Measurements from ENCODE around the gene ACO2. TPM values are rescaled to one million over a fixed set of nuclear protein-coding genes. Genes with fewer than 3 reads are reported as not detected.

Gene ACO2
- total RNA-seq, 1 donor, result 41.6 TPM

- H3K4me3 ChIP-seq (ENCODE audit: low read length), result no peak overlapping the region
- no peaks in the 10 kb centered on the region for H3K9me3 ChIP-seq (ENCODE audit: low read depth, low read length)
- no peaks in the 10 kb centered on the region for H3K27me3 ChIP-seq (ENCODE audit: insufficient read depth, low read length)
- H3K4me1 ChIP-seq (ENCODE audit: insufficient read depth, low read length), result peaks cover 10% of the 10 kb centered on the region
Measured at GRCh38 chr22:41521126-41521525, 52.2 kb downstream of the ACO2 start.

DNA sequence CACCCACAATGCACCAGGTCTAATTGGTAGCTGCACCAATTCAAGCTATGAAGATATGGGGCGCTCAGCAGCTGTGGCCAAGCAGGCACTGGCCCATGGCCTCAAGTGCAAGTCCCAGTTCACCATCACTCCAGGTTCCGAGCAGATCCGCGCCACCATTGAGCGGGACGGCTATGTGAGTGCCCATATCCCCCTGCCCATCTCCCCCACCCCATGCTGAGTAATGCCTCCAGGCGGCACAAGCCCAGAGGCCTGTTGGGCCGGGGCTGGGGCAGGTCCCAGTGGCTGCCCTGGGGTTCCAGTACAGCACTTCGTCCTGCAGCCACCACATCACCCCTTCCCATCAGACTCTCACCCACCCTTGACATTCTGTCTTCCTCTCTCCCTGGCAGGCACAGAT, 53.9 kb downstream of the ACO2 start:
- H3K4me3 ChIP-seq (ENCODE audit: low read length), result no peak overlapping the region
- peaks cover 10% of the 10 kb centered on the region for H3K4me1 ChIP-seq (ENCODE audit: insufficient read depth, low read length)
- H3K27me3 ChIP-seq (ENCODE audit: insufficient read depth, low read length), result no peaks in the 10 kb centered on the region
- H3K9me3 ChIP-seq (ENCODE audit: low read depth, low read length), result no peaks in the 10 kb centered on the region

- Histone ChIP-seq H3K9me3 (ENCODE audit: low read depth, low read length) (no peaks in the 10 kb centered on the region), H3K4me1 (ENCODE audit: insufficient read depth, low read length) (peaks cover 10% of the 10 kb centered on the region), H3K27me3 (ENCODE audit: insufficient read depth, low read length) (no peaks in the 10 kb centered on the region), H3K4me3 (ENCODE audit: low read length) (no peak overlapping the region)
Measured at GRCh38 chr22:41523464-41524221, 54.7 kb downstream of the ACO2 start.

- H3K9me3 ChIP-seq (ENCODE audit: low read depth, low read length), result no peaks in the 10 kb centered on the region
- peaks cover 10% of the 10 kb centered on the region for H3K4me1 ChIP-seq (ENCODE audit: insufficient read depth, low read length)
- H3K27me3 ChIP-seq (ENCODE audit: insufficient read depth, low read length), result no peaks in the 10 kb centered on the region
- H3K4me3 ChIP-seq (ENCODE audit: low read length), result no peak overlapping the region
Measured at GRCh38 chr22:41524251-41524661, 55.3 kb downstream of the ACO2 start.

DNA sequence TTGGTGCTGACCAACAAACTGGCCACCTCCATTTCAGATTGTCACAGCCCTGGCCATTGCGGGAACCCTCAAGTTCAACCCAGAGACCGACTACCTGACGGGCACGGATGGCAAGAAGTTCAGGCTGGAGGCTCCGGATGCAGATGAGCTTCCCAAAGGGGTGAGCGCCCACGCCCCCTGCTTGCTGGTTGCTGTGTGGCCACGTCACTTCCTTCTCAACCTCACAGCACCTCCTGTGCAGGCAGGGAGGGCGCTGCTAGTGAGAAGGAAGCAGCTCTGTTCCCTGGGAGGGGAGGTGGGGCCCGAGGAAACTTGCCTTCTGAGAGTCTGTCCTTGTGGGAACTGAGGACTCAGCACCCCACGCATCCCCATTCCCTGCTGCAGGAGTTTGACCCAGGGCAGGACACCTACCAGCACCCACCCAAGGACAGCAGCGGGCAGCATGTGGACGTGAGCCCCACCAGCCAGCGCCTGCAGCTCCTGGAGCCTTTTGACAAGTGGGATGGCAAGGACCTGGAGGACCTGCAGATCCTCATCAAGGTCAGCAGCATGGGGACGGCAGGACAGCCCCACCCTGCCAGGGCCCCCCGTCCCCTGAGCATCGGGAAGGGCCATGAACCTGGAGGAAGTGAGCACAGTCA, 56.0 kb downstream of the ACO2 start:
- H3K4me3 ChIP-seq (ENCODE audit: low read length), result no peak overlapping the region
- no peaks in the 10 kb centered on the region for H3K27me3 ChIP-seq (ENCODE audit: insufficient read depth, low read length)
- H3K4me1 ChIP-seq (ENCODE audit: insufficient read depth, low read length), result peaks cover 10% of the 10 kb centered on the region
- H3K9me3 ChIP-seq (ENCODE audit: low read depth, low read length), result no peaks in the 10 kb centered on the region

GRCh38 chr22:41525450-41526225, 56.7 kb downstream of the ACO2 start:
- H3K4me1 ChIP-seq (ENCODE audit: insufficient read depth, low read length), result peaks cover 10% of the 10 kb centered on the region
- no peaks in the 10 kb centered on the region for H3K27me3 ChIP-seq (ENCODE audit: insufficient read depth, low read length)
- H3K4me3 ChIP-seq (ENCODE audit: low read length), result no peak overlapping the region
- H3K9me3 ChIP-seq (ENCODE audit: low read depth, low read length), result no peaks in the 10 kb centered on the region

- Histone ChIP-seq H3K4me3 (ENCODE audit: low read length) (no peak overlapping the region), H3K4me1 (ENCODE audit: insufficient read depth, low read length) (peaks cover 10% of the 10 kb centered on the region), H3K27me3 (ENCODE audit: insufficient read depth, low read length) (no peaks in the 10 kb centered on the region), H3K9me3 (ENCODE audit: low read depth, low read length) (no peaks in the 10 kb centered on the region)
Measured at GRCh38 chr22:41526226-41526829, 57.4 kb downstream of the ACO2 start.

DNA sequence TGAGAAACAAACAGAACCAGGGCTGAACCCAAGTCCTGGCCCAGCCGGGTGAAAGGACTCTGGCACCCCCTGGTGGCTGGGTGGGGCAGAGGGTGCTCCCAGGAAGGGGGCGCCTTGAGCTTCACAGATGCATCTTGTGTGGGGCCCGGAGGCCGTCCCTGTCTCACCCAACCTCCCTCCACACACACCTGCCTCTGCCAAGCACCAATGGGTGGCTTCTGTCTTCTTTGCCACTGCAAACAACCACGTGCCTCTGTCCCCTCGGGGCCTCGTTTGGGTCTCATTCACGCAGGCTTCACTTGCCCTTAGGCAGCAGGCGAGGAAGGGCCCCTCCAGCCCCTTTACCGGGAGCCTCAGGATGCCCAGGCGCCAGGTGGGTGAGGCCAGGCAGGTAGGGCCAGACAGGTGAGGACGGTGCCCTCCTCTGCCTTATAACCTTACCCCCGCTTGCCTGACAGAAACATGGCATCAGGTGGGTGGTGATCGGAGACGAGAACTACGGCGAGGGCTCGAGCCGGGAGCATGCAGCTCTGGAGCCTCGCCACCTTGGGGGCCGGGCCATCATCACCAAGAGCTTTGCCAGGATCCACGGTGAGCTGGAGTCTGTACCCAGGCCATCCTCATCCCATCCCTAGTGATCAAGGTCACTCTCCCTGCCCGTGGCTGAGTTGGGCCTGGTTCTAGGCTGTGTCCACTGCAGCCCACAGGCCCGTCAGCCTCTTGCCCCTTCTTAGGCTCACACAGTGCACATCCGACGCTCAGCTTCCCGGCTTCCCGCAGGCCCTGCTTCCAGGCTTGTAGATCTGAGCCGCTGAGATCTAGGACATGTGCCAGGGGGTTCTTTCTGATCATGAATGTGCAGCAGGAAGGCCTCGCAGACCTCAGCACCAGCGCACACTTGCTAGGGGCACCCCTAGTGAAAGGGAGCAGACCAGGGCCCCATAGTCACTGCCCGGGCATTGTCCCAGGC, 58.2 kb downstream of the ACO2 start:
- peaks cover 10% of the 10 kb centered on the region for H3K4me1 ChIP-seq (ENCODE audit: insufficient read depth, low read length)
- H3K9me3 ChIP-seq (ENCODE audit: low read depth, low read length), result no peaks in the 10 kb centered on the region
- no peaks in the 10 kb centered on the region for H3K27me3 ChIP-seq (ENCODE audit: insufficient read depth, low read length)
- no peak overlapping the region for H3K4me3 ChIP-seq (ENCODE audit: low read length)

DNA sequence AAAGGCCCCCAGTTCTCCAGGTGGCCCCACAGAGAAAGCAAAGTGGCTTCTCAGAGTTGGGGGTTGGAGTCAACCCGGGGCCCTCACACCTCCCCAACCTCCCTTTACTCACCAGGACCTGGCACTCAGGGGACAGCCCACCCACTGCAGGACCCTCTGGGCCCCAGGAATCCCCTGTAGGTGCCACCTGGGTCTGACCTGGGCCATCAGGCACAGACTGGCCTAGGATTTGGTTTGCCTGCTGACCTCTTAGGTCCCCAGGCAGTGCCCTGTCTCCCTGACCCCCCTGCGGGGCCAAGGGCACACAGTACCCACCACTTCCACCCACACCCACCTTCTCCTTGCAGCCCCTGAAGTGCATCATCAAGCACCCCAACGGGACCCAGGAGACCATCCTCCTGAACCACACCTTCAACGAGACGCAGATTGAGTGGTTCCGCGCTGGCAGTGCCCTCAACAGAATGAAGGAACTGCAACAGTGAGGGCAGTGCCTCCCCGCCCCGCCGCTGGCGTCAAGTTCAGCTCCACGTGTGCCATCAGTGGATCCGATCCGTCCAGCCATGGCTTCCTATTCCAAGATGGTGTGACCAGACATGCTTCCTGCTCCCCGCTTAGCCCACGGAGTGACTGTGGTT, 59.3 kb downstream of the ACO2 start:
- H3K4me3 ChIP-seq (ENCODE audit: low read length), result no peak overlapping the region
- H3K27me3 ChIP-seq (ENCODE audit: insufficient read depth, low read length), result no peaks in the 10 kb centered on the region
- no peaks in the 10 kb centered on the region for H3K9me3 ChIP-seq (ENCODE audit: low read depth, low read length)
- H3K4me1 ChIP-seq (ENCODE audit: insufficient read depth, low read length), result peaks cover 10% of the 10 kb centered on the region

DNA sequence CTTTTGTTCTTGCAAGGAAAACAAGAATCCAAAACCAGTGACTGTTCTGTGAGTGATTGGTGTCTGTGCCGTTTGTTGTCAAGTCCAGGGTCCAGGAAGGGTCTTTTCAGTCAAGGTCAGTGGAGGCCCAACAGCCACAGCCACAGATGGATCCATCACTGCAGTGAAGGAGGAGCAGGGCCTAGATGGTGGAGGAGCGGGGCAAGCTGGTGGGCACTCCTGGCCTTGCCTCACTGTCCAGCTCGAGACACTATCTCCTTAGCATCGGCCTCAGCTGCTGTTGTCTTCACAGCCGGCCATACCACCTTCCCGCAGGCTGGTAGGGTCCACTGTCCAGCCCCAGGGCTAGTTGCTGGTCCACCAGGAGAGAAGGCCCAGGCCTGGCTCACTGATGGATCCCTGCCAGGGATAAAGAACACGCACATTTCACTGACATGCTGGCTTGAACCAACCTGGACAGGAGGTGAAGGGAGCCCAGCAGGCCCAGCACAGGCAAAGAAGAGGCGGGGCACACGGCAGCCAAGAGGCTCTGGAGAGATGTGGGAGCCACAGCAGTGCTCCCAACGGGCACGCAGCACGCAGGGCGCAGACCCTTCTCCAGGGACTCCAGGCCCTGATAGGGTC, 60.1 kb downstream of the ACO2 start:
- H3K27me3 ChIP-seq (ENCODE audit: insufficient read depth, low read length), result no peaks in the 10 kb centered on the region
- H3K9me3 ChIP-seq (ENCODE audit: low read depth, low read length), result no peaks in the 10 kb centered on the region
- no peak overlapping the region for H3K4me3 ChIP-seq (ENCODE audit: low read length)
- peaks cover 10% of the 10 kb centered on the region for H3K4me1 ChIP-seq (ENCODE audit: insufficient read depth, low read length)

DNA sequence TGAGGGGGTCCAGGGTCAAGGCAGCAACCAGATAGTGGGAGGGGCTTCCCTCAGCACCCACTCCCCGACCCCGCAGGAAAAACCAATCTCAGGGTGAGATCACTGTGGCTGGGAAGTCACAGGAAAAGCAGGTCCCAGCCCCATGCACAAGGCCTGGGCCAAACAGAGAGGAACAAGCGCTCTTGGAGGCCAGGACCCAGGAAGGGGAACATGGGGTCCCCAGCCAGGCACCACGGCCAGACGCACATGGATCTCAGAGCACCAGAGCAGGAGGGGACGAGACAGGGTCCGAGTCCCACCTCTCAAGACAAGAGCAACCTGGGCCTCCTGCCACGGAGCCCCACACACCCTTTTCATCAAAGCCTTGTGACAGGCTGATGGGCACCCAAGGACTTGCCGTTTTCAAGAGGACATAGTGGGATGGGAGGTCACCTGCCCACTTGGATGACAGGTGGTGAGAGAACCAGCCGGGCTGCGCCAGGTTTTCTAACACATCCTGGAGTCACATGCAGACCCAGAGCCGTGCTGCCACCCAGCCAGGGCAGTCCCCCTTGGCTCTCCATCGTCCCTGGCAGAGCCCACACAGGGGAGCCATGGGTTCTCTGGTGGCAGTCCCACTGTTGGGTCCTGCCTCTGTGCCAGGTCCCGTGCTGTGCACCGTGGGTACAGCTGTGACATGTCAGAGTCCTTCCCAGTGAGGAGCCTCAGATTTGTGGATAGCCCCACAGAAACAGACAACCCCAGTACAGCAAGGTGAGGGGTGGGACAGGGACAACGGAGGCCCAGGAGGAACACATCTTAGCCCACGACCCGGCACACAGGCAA, 62.2 kb downstream of the ACO2 start:
- no peaks in the 10 kb centered on the region for H3K4me1 ChIP-seq (ENCODE audit: insufficient read depth, low read length)
- H3K9me3 ChIP-seq (ENCODE audit: low read depth, low read length), result no peaks in the 10 kb centered on the region
- H3K4me3 ChIP-seq (ENCODE audit: low read length), result no peak overlapping the region
- no peaks in the 10 kb centered on the region for H3K27me3 ChIP-seq (ENCODE audit: insufficient read depth, low read length)

DNA sequence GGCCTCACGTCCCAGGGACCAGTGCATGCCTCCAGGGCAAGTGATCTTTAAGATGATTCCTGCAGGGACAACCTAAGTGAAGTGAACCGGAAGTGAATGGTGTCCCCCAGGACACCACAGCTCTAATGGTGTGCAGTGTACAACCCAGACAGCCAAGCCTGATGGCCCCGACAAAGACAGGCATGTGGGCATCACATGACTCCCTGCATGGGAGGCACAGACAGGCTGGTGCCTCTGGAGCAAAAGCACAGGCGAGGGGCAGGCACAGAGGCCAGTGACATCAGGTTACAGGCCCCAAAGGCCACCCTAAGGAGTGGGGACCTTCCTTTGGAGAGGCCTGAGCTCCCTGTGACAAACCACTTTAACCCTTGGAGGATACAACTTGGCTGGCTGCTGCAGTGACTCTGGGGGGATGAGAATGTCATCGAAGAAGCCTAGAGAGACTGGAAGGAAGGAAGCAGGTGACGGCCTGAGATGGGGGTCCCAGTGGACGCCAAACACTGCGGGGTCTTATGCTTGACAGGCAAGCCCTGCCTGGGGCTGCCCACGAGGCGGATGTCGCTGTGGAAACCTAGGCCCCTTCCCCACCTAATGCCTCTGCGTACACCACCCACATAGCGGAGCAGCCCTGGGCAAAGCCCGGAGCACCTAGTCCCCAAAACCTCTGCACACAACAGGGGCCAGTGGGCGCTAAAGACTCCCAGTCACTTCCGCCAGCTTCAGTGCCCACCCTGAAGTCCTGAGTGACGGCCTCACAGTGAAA, 63.0 kb downstream of the ACO2 start:
- H3K9me3 ChIP-seq (ENCODE audit: low read depth, low read length), result no peaks in the 10 kb centered on the region
- no peaks in the 10 kb centered on the region for H3K4me1 ChIP-seq (ENCODE audit: insufficient read depth, low read length)
- no peak overlapping the region for H3K4me3 ChIP-seq (ENCODE audit: low read length)
- H3K27me3 ChIP-seq (ENCODE audit: insufficient read depth, low read length), result no peaks in the 10 kb centered on the region
